ENCODE data around the gene MYH15.

Gene MYH15

GRCh38 chr3:108473711-108474110 lies 36.7 kb downstream of the MYH15 start:
- DNase-seq (ENCODE audit: low read depth in 2 of 3, low spot score in 2 of 3) = no peak

- no peak for DNase-seq (ENCODE audit: low read depth in 2 of 3, low spot score in 2 of 3)
Observed at GRCh38 chr3:108472001-108472591, 38.3 kb downstream of the MYH15 start.

GRCh38 chr3:108471426-108471825 lies 39.0 kb downstream of the MYH15 start:
- no peak for DNase-seq (ENCODE audit: low read depth in 2 of 3, low spot score in 2 of 3)

GRCh38 chr3:108469126-108469525 lies 41.3 kb downstream of the MYH15 start:
- DNase-seq (ENCODE audit: low read depth in 2 of 3, low spot score in 2 of 3) = no peak

GRCh38 chr3:108468577-108468976 lies 41.8 kb downstream of the MYH15 start:
- no peak for DNase-seq (ENCODE audit: low read depth in 2 of 3, low spot score in 2 of 3)

GRCh38 chr3:108462899-108463298 lies 47.5 kb downstream of the MYH15 start:
- DNase-seq (ENCODE audit: low read depth in 2 of 3, low spot score in 2 of 3) = no peak

GRCh38 chr3:108461661-108462111 lies 48.7 kb downstream of the MYH15 start:
- no peak for DNase-seq (ENCODE audit: low read depth in 2 of 3, low spot score in 2 of 3)

- no peak for DNase-seq (ENCODE audit: low read depth in 2 of 3, low spot score in 2 of 3)
Observed at GRCh38 chr3:108459225-108459624, 51.2 kb downstream of the MYH15 start.

- no peak for DNase-seq (ENCODE audit: low read depth in 2 of 3, low spot score in 2 of 3)
Observed at GRCh38 chr3:108455212-108455705, 55.1 kb downstream of the MYH15 start.

- no peak for DNase-seq (ENCODE audit: low read depth in 2 of 3, low spot score in 2 of 3)
Observed at GRCh38 chr3:108453565-108453964, 56.8 kb downstream of the MYH15 start.

- no peak for DNase-seq (ENCODE audit: low read depth in 2 of 3, low spot score in 2 of 3)
Observed at GRCh38 chr3:108450444-108450843, 60.0 kb downstream of the MYH15 start.

- no peak for DNase-seq (ENCODE audit: low read depth in 2 of 3, low spot score in 2 of 3)
Observed at GRCh38 chr3:108448593-108448992, 61.8 kb downstream of the MYH15 start.

- DNase-seq (ENCODE audit: low read depth in 2 of 3, low spot score in 2 of 3) = no peak
Observed at GRCh38 chr3:108447096-108447847, 63.1 kb downstream of the MYH15 start.

- DNase-seq (ENCODE audit: low read depth in 2 of 3, low spot score in 2 of 3) = no peak
Observed at GRCh38 chr3:108442281-108442680, 68.1 kb downstream of the MYH15 start.

- no peak for DNase-seq (ENCODE audit: low read depth in 2 of 3, low spot score in 2 of 3)
Observed at GRCh38 chr3:108441518-108441917, 68.9 kb downstream of the MYH15 start.

- no peak for DNase-seq (ENCODE audit: low read depth in 2 of 3, low spot score in 2 of 3)
Observed at GRCh38 chr3:108441071-108441507, 69.3 kb downstream of the MYH15 start.

- DNase-seq (ENCODE audit: low read depth in 2 of 3, low spot score in 2 of 3) = no peak
Observed at GRCh38 chr3:108438542-108438941, 71.9 kb downstream of the MYH15 start.

- no peak for DNase-seq (ENCODE audit: low read depth in 2 of 3, low spot score in 2 of 3)
Observed at GRCh38 chr3:108437439-108437838, 73.0 kb downstream of the MYH15 start.

- DNase-seq (ENCODE audit: low read depth in 2 of 3, low spot score in 2 of 3) = no peak
Observed at GRCh38 chr3:108433928-108434327, 76.5 kb downstream of the MYH15 start.

- no peak for DNase-seq (ENCODE audit: low read depth in 2 of 3, low spot score in 2 of 3)
Observed at GRCh38 chr3:108432431-108432830, 78.0 kb downstream of the MYH15 start.

GRCh38 chr3:108430540-108430939 lies 79.9 kb downstream of the MYH15 start:
- no peak for DNase-seq (ENCODE audit: low read depth in 2 of 3, low spot score in 2 of 3)

- no peak for DNase-seq (ENCODE audit: low read depth in 2 of 3, low spot score in 2 of 3)
Observed at GRCh38 chr3:108428586-108428985, 81.8 kb downstream of the MYH15 start.

- DNase-seq (ENCODE audit: low read depth in 2 of 3, low spot score in 2 of 3) = no peak
Observed at GRCh38 chr3:108420926-108421325, 89.5 kb downstream of the MYH15 start.

Measured in activated CD8-positive, alpha-beta memory T cell treated with anti-CD3 and anti-CD28 coated beads for 48 hours (primary cell).